Transverse colon (tissue), 4 donors: ENCODE data around the gene ESD. TPM values are rescaled to one million over a fixed set of nuclear protein-coding genes. Genes with fewer than 3 reads are reported as not detected.
A peak's percentile ranks its signal among the peaks of the same experiment; 100 is the strongest.
"Not testable (repeated sequence)": the region's sequence is repeated elsewhere in the genome, so short reads cannot be mapped to it uniquely, and the experiment has no call there.

Source experiments
- DNase-seq: peaks from one replicate; pipeline ENCODE4 v3.0.0-alpha.2; 2019
- H3K27ac ChIP-seq, 4 donors: fragments of 200-600 bp; sonication (generic); 2 replicates each; pipeline ENCODE4 v1.5.1; 2016 to 2018; ENCODE audit warnings: inconsistent platforms in 4 of 4
- H3K27me3 ChIP-seq: fragments of 200-600 bp; sonication (generic); 2 replicates; pipeline ENCODE4 v1.5.1; 2017; ENCODE audit warnings: inconsistent platforms
- H3K36me3 ChIP-seq, 4 donors: fragments of 200-600 bp; sonication (generic); 2 replicates each; pipeline ENCODE4 v1.5.1; 2017 to 2019; ENCODE audit warnings: inconsistent platforms in 4 of 4
- H3K4me1 ChIP-seq, 4 donors: fragments of 200-600 bp; sonication (generic); 2 replicates each; pipeline ENCODE4 v1.5.1; 2017 to 2020; ENCODE audit warnings: inconsistent platforms in 4 of 4
- H3K4me3 ChIP-seq, 4 donors: fragments of 200-600 bp; sonication (generic); 1 replicate in 1 of 4; 2 replicates in 3 of 4; pipeline versions ENCODE4 v1.5.1 to v1.6.1; 2017 to 2019; ENCODE audit warnings: inconsistent platforms in 4 of 4
- H3K9me3 ChIP-seq, 2 donors: fragments of 200-600 bp; sonication (generic); 2 replicates each; pipeline ENCODE4 v1.5.1; 2017 to 2019; ENCODE audit warnings: inconsistent platforms in 2 of 2
- CTCF ChIP-seq, 5 experiments: fragments of 200-600 bp in 3 of 5; fragments of 450-650 bp in 2 of 5; sonication (generic) in 3 of 5; IDR thresholded peaks; 1 replicate in 2 of 5; 2 replicates in 3 of 5; pipeline ENCODE4 v1.5.1; 2016 to 2017; ENCODE audit warnings: antibody characterized with exemption in 5 of 5, inconsistent platforms in 3 of 5, mild to moderate bottlenecking in 2 of 5, moderate library complexity in 1 of 5
- EP300 ChIP-seq: sonication (generic); formaldehyde crosslinking; IDR thresholded peaks from one replicate; pipeline ENCODE4 v1.6.1; 2017; ENCODE audit warnings: antibody characterized with exemption, low read depth
- POLR2A ChIP-seq: fragments of 450-650 bp; IDR thresholded peaks from one replicate; pipeline ENCODE4 v1.6.1; 2016; ENCODE audit warnings: antibody characterized with exemption, mild to moderate bottlenecking, moderate library complexity
- POLR2AphosphoS5 ChIP-seq, 3 donors: sonication (generic); formaldehyde crosslinking; IDR thresholded peaks; one replicate each; pipeline ENCODE4 v1.6.1; 2016; ENCODE audit warnings: antibody characterized with exemption in 3 of 3
- WGBS, 2 donors: methylation state at CpG; one replicate each; pipeline ENCODE4 v1.1.5; 2018; ENCODE audit warnings: low coverage in 1 of 2; 5-methylcytosine and 5-hydroxymethylcytosine counted together
- in situ Hi-C, 4 donors: fragments of 200-750 bp; cut with MboI; loops; one replicate each; pipeline versions ENCODE4 v1.15.0 to v1.15.1; 2017; ENCODE audit warnings: low sequenced_read_pairs in 3 of 4, low pct_ligation_motif_present in 1 of 4, low pct_unique_long_range_greater_than_20kb in 1 of 4
- intact Hi-C: fragments of 100-400 bp; cut with DNase I; formaldehyde crosslinking; loops from one replicate; pipeline ENCODE4 v1.15.1; 2023; ENCODE audit warnings: low total_unique reads
- total RNA-seq, 4 donors: library from RNA; depleted of rRNA; stranded (reverse); fragments of >200 nt; gene quantifications; one replicate each; pipeline ENCODE4 v1.1.0, GENCODE V29; 2016

Gene ESD
- total RNA-seq, 4 donors from 2014 or later: 15.7 to 102 (median 60.6) TPM

GRCh38 chr13:46757640-46758039, 39.3 kb downstream of the ESD start:
- peaks cover 5 to 58% (median 34%) of the 10 kb centered on the region in 4 donors for H3K4me1 ChIP-seq
- H3K27ac ChIP-seq: peak overlapping the region in 2 of 4 donors; percentile 24 to 43
- in situ Hi-C loops: no loop called here
- no peak for DNase-seq
- no peaks in the 10 kb centered on the region for H3K36me3 ChIP-seq
- TF ChIP-seq POLR2AphosphoS5 (IDR thresholded peaks at IDR 0.05): no peak
- TF ChIP-seq CTCF (IDR thresholded peaks at IDR 0.05): no peak
- TF ChIP-seq POLR2A: no peak
- no peak for TF ChIP-seq EP300
- no peak overlapping the region for H3K4me3 ChIP-seq
- intact Hi-C loops: no loop called here
- H3K27me3 ChIP-seq: no peaks in the 10 kb centered on the region
- H3K9me3 ChIP-seq: no peaks in the 10 kb centered on the region
- WGBS, 2 donors: 40 to 72% methylated on average over 1 to 3 of the region's 3 CpGs

- Histone ChIP-seq H3K27ac (peak overlapping the region in 2 of 4 donors; percentile 24 to 43), H3K4me1 (peaks cover 5 to 61% (median 31%) of the 10 kb centered on the region in 4 donors), H3K36me3 (no peaks in the 10 kb centered on the region), H3K4me3 (no peak overlapping the region), H3K27me3 (no peaks in the 10 kb centered on the region), H3K9me3 (no peaks in the 10 kb centered on the region)
- in situ Hi-C loops: no loop called here
- intact Hi-C loops: no loop called here
- no peak for DNase-seq
- WGBS, 2 donors: 7 to 34% methylated on average over 4 of the region's 4 CpGs
- TF ChIP-seq EP300 (no peak), POLR2AphosphoS5 (IDR thresholded peaks at IDR 0.05) (peak in 1 of 3 donors; percentile 15)
Measured at GRCh38 chr13:46756977-46757376, 40.0 kb downstream of the ESD start.

- in situ Hi-C loops, H3K27ac ChIP-seq, DNase-seq, H3K36me3 ChIP-seq, H3K4me3 ChIP-seq, H3K27me3 ChIP-seq, intact Hi-C loops, H3K9me3 ChIP-seq: not testable (repeated sequence)
- peaks cover 5 to 54% (median 25%) of the 10 kb centered on the region in 4 donors for H3K4me1 ChIP-seq
- 79% methylated on average over 2 of the region's 5 CpGs; no CpG with 5 or more reads in 1 of the 2 donors for WGBS, 2 donors
Measured at GRCh38 chr13:46755508-46755907, 41.5 kb downstream of the ESD start.

- Histone ChIP-seq H3K4me3 (no peak overlapping the region), H3K27ac (no peak overlapping the region), H3K4me1 (peaks cover 5 to 53% (median 20%) of the 10 kb centered on the region in 4 donors), H3K9me3 (no peaks in the 10 kb centered on the region), H3K36me3 (peaks cover 0 to 11% (median 5%) of the 10 kb centered on the region in 4 donors), H3K27me3 (no peaks in the 10 kb centered on the region)
- intact Hi-C loops: no loop called here
- in situ Hi-C loops: no loop called here
- TF ChIP-seq CTCF (IDR thresholded peaks at IDR 0.05) (no peak), POLR2A (no peak), POLR2AphosphoS5 (IDR thresholded peaks at IDR 0.05) (no peak), EP300 (no peak)
- DNase-seq: no peak
Measured at GRCh38 chr13:46754812-46755211, 42.1 kb downstream of the ESD start.

- Histone ChIP-seq H3K27me3 (no peaks in the 10 kb centered on the region), H3K4me1 (peaks cover 5 to 46% (median 12%) of the 10 kb centered on the region in 4 donors), H3K27ac (no peak overlapping the region), H3K4me3 (no peak overlapping the region), H3K36me3 (peaks cover 0 to 11% (median 5%) of the 10 kb centered on the region in 4 donors), H3K9me3 (no peaks in the 10 kb centered on the region)
- no peak for DNase-seq
- TF ChIP-seq POLR2A (no peak), EP300 (no peak), CTCF (IDR thresholded peaks at IDR 0.05) (no peak), POLR2AphosphoS5 (IDR thresholded peaks at IDR 0.05) (no peak)
- 81% methylated on average over 6 of the region's 6 CpGs; no CpG with 5 or more reads in 1 of the 2 donors for WGBS, 2 donors
- in situ Hi-C loops (no loop called here), intact Hi-C loops (no loop called here)
Measured at GRCh38 chr13:46753917-46754316, 43.0 kb downstream of the ESD start.
